CD8-positive, alpha-beta memory T cell (primary cell): ENCODE measurements around the gene UGT2B17. TPM values are rescaled to one million over a fixed set of nuclear protein-coding genes. Genes with fewer than 3 reads are reported as not detected.
A peak's percentile ranks its signal among the peaks of the same experiment; 100 is the strongest.

Experiments used
- CTCF ChIA-PET: fragments of 350-600 bp; sonication (Branson Sonifier 250); formaldehyde crosslinking; loops from one replicate; lab custom pipeline; 2021; ENCODE audit warnings: antibody characterized with exemption; lab: Charles Lee
- POLR2A ChIA-PET: fragments of 350-600 bp; sonication (Branson Sonifier 250); formaldehyde crosslinking; loops from one replicate; lab custom pipeline; 2021; ENCODE audit warnings: antibody characterized with exemption; lab: Charles Lee
- DNase-seq, 5 donors: peaks; one replicate each; pipeline versions ENCODE4 v3.0.0 to v3.0.0-alpha.2; 2020 to 2022; ENCODE audit warnings: mixed read lengths in 1 of 5
- H3K27ac ChIP-seq: one replicate; pipeline ENCODE4 v1.7.0; 2013; ENCODE audit warnings: low read depth, mild to moderate bottlenecking, low read length, moderate library complexity
- H3K27me3 ChIP-seq: 2 replicates; pipeline ENCODE4 v1.7.0; 2013; ENCODE audit warnings: low read length, mild to moderate bottlenecking; ENCODE audit not compliant: insufficient read depth, poor library complexity, severe bottlenecking
- H3K36me3 ChIP-seq: 2 replicates; pipeline ENCODE4 v1.7.0; 2013; ENCODE audit warnings: mild to moderate bottlenecking, low read length, moderate library complexity; ENCODE audit not compliant: insufficient read depth
- H3K4me1 ChIP-seq: 2 replicates; pipeline ENCODE4 v1.7.0; 2013; ENCODE audit warnings: mild to moderate bottlenecking, low read length, moderate library complexity; ENCODE audit not compliant: insufficient read depth
- H3K4me3 ChIP-seq: 2 replicates; pipeline ENCODE4 v1.7.0; 2013; ENCODE audit warnings: mild to moderate bottlenecking, low read length
- H3K9me3 ChIP-seq: 2 replicates; pipeline ENCODE4 v1.7.0; 2013; ENCODE audit warnings: mild to moderate bottlenecking, low read length
- H3K27ac Mint-ChIP-seq, 8 donors: one replicate each; pipeline ENCODE4 v1.8.0; 2020 to 2021; ENCODE audit warnings: mixed read lengths in 8 of 8, mild to moderate bottlenecking in 6 of 8, inconsistent platforms in 3 of 8, moderate library complexity in 3 of 8
- H3K27me3 Mint-ChIP-seq, 2 donors: one replicate each; pipeline ENCODE4 v1.8.0; 2020 to 2021; ENCODE audit warnings: mixed read lengths in 2 of 2, mild to moderate bottlenecking in 1 of 2, moderate library complexity in 1 of 2
- H3K36me3 Mint-ChIP-seq, 3 donors: one replicate each; pipeline ENCODE4 v1.8.0; 2020 to 2021; ENCODE audit warnings: mixed read lengths in 3 of 3, inconsistent platforms in 1 of 3, mild to moderate bottlenecking in 1 of 3
- H3K4me1 Mint-ChIP-seq, 3 donors: one replicate each; pipeline ENCODE4 v1.8.0; 2020 to 2021; ENCODE audit warnings: mixed read lengths in 3 of 3, inconsistent platforms in 1 of 3, mild to moderate bottlenecking in 1 of 3
- H3K4me3 Mint-ChIP-seq, 7 donors: one replicate each; pipeline ENCODE4 v1.8.0; 2020 to 2021; ENCODE audit warnings: mixed read lengths in 7 of 7, mild to moderate bottlenecking in 6 of 7, moderate library complexity in 4 of 7, inconsistent platforms in 2 of 7
- H3K9me3 Mint-ChIP-seq, 5 donors: one replicate each; pipeline ENCODE4 v1.8.0; 2020 to 2022; ENCODE audit warnings: mixed read lengths in 5 of 5, mild to moderate bottlenecking in 3 of 5, moderate library complexity in 2 of 5, inconsistent platforms in 1 of 5
- polyA plus RNA-seq: library from polyadenylated mRNA; unstranded; fragments of 300-500 nt; fragmentation: Illumina TruSeq; gene quantifications from one replicate; pipeline ENCODE4 v1.2.3, GENCODE V29; 2021
- total RNA-seq, 2 experiments: library from RNA; stranded (reverse); gene quantifications; one replicate each; pipeline ENCODE4 v1.2.3, GENCODE V29; 2021

UGT2B17 gene
- total and polyA plus RNA-seq, 3 experiments from 2014 or later = not detected

GRCh38 chr4:68489338-68489737 is 86.8 kb downstream of the UGT2B17 start:
- no peaks in the 10 kb centered on the region for H3K4me1 ChIP-seq
- no peak overlapping the region for H3K27ac ChIP-seq
- no peaks in the 10 kb centered on the region for H3K27me3 ChIP-seq
- no peaks in the 10 kb centered on the region for H3K27me3 Mint-ChIP-seq
- H3K4me1 Mint-ChIP-seq = peaks cover 2 to 12% (median 2%) of the 10 kb centered on the region in 3 donors
- CTCF ChIA-PET = no interaction called here
- no peaks in the 10 kb centered on the region for H3K9me3 ChIP-seq
- POLR2A ChIA-PET = no interaction called here
- no peaks in the 10 kb centered on the region for H3K36me3 Mint-ChIP-seq
- H3K27ac Mint-ChIP-seq = peak overlapping the region in 1 of 8 donors; percentile 76
- H3K9me3 Mint-ChIP-seq = no peaks in the 10 kb centered on the region
- no peak overlapping the region for H3K4me3 Mint-ChIP-seq
- no peak for DNase-seq
- no peak overlapping the region for H3K4me3 ChIP-seq
- H3K36me3 ChIP-seq = no peaks in the 10 kb centered on the region

Other genes with a start within 250 kb of the UGT2B17 start
- 10 to 100 TPM; 85.2 to 86.5 TPM for gene YTHDC1, start 226.2 kb downstream of the UGT2B17 start, total RNA-seq
- 42.2 TPM for gene YTHDC1, start 226.2 kb downstream of the UGT2B17 start, polyA plus RNA-seq
- under 1 TPM; 0.15 to 0.18 TPM for gene TMPRSS11E, start 128.9 kb downstream of the UGT2B17 start, total RNA-seq
- gene TMPRSS11E, start 128.9 kb downstream of the UGT2B17 start, polyA plus RNA-seq = not detected
- gene UGT2B15, start 94.3 kb upstream of the UGT2B17 start, total RNA-seq = not detected
- not detected for gene UGT2B15, start 94.3 kb upstream of the UGT2B17 start, polyA plus RNA-seq
- gene UGT2B10, start 239.7 kb upstream of the UGT2B17 start, total RNA-seq = not detected
- not detected for gene UGT2B10, start 239.7 kb upstream of the UGT2B17 start, polyA plus RNA-seq